H1 (cell line): ENCODE results near the gene NUBP2.

ENCODE experiments used
- CHD1 ChIP-seq: IDR thresholded peaks from 2 replicates; pipeline ENCODE4 v1.6.1; 2012; ENCODE audit warnings: low read depth, low read length, improper control_type of control experiment
- CTBP2 ChIP-seq: IDR thresholded peaks from 2 replicates; pipeline ENCODE4 v1.7.0; 2011; ENCODE audit warnings: borderline replicate concordance, mild to moderate bottlenecking, moderate library complexity, mixed read lengths, low read length; ENCODE audit not compliant: insufficient read depth, insufficient read length
- EZH2 ChIP-seq: fragments of 200-600 bp; sonication (generic); IDR thresholded peaks from 2 replicates; pipeline ENCODE4 v1.7.1; 2012; ENCODE audit warnings: low read depth, mild to moderate bottlenecking, moderate library complexity, low read length, inconsistent platforms; ENCODE audit not compliant: severe bottlenecking
- MAFK ChIP-seq: IDR thresholded peaks from 2 replicates; pipeline ENCODE4 v1.6.1; 2012; ENCODE audit warnings: low read depth, mild to moderate bottlenecking, improper control_type of control experiment, low read length
- POU5F1 ChIP-seq: IDR thresholded peaks from 2 replicates; pipeline ENCODE4 v1.6.1; 2011; ENCODE audit warnings: low read depth, mild to moderate bottlenecking, low read length, moderate library complexity
- RNF2 ChIP-seq: fragments of 200-900, 300-1000 bp; sonication (generic); IDR thresholded peaks from 2 replicates; pipeline ENCODE4 v1.7.1; 2016; ENCODE audit warnings: borderline replicate concordance, low read depth, mild to moderate bottlenecking, antibody characterized with exemption, low read length; ENCODE audit not compliant: poor library complexity, severe bottlenecking; ENCODE audit errors: missing control alignments
- TF ChIP-seq, protein P1 (sequence below), 3 experiments: IDR thresholded peaks; 1 replicate in 2 of 3; 2 replicates in 1 of 3; pipeline versions ENCODE4 v1.5.1 to v1.6.1; 2011; ENCODE audit warnings: low read length in 3 of 3, mild to moderate bottlenecking in 3 of 3, inconsistent platforms in 2 of 3, low read depth in 1 of 3, moderate library complexity in 1 of 3; ENCODE audit not compliant: insufficient read depth in 1 of 3; ENCODE audit errors: control extremely low read depth in 1 of 3

DNA sequence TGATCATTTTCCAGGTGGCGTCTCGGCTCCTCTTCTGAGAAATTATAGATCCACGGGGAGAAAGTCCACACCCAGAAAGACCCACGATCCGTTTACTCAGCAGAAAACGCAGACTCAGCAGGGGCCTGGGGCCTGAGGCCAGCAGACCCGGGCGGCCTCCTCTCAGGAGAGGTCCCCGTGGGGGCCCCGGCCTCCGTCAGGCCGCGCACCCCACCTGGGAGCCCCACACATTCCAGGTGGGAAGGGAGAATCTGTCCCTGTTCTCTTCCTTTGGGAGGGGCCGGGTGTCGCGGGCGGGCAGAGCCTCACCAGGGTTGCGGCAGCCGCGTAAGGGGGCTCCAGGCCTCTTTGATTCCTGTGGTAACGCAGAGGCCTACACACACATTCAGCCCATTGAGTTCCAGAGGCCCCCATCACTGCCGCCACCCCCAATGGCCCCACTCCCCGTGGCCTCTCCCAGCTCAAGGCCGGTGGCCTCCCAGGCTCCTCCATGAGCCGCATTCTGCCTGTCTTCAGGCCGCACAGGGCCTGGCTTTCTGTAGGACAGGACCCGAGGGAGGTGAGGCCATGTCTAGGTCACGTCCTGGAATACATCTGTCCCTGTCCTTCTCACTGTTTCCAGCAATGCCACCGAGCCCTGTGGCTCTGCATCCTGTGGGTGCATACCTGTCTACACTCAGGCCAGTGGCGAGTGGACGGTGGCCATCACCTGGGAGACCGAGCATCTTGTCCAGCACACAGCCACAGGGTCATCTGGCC, 12.3 kb downstream of the NUBP2 start:
- TF ChIP-seq, protein P1, sequence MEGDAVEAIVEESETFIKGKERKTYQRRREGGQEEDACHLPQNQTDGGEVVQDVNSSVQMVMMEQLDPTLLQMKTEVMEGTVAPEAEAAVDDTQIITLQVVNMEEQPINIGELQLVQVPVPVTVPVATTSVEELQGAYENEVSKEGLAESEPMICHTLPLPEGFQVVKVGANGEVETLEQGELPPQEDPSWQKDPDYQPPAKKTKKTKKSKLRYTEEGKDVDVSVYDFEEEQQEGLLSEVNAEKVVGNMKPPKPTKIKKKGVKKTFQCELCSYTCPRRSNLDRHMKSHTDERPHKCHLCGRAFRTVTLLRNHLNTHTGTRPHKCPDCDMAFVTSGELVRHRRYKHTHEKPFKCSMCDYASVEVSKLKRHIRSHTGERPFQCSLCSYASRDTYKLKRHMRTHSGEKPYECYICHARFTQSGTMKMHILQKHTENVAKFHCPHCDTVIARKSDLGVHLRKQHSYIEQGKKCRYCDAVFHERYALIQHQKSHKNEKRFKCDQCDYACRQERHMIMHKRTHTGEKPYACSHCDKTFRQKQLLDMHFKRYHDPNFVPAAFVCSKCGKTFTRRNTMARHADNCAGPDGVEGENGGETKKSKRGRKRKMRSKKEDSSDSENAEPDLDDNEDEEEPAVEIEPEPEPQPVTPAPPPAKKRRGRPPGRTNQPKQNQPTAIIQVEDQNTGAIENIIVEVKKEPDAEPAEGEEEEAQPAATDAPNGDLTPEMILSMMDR (IDR thresholded peaks at IDR 0.05; ENCODE audit: control extremely low read depth in 1 of 3, insufficient read depth in 1 of 3, low read depth in 1 of 3, low read length in 3 of 3) = no peak
- TF ChIP-seq RNF2 (no peak), POU5F1 (no peak), MAFK (no peak), CTBP2 (no peak), CHD1 (no peak), EZH2 (no peak)
